OCI-LY7 (cell line): ENCODE data around the gene KRTAP12-2. TPM values are rescaled to one million over a fixed set of nuclear protein-coding genes. Genes with fewer than 3 reads are reported as not detected.

ENCODE experiments used
- BruUV-seq: library from RNA; stranded (reverse); fragments of 400-500 nt; replicated peaks from 2 replicates; lab custom pipeline; 2021; lab: Mats Ljungman, UMichigan
- CTCF ChIA-PET: fragments of 300-600 bp; sonication (Branson Sonifier 250); formaldehyde crosslinking; loops from one replicate; lab custom pipeline; 2022; ENCODE audit warnings: antibody characterized with exemption; ENCODE audit not compliant: unreplicated experiment; lab: Charles Lee
- POLR2A ChIA-PET: fragments of 300-600 bp; sonication (Branson Sonifier 250); formaldehyde crosslinking; loops from one replicate; lab custom pipeline; 2022; ENCODE audit warnings: antibody characterized with exemption; lab: Charles Lee
- DNase-seq: peaks from one replicate; pipeline ENCODE4 v3.0.0-alpha.2; 2015; ENCODE audit warnings: low spot score
- H2AFZ ChIP-seq: fragments of 200-600 bp; sonication (generic), shearing (Covaris generic); 2 replicates; pipeline ENCODE4 v1.6.1; 2014; ENCODE audit warnings: mild to moderate bottlenecking, antibody characterized with exemption, low read length, moderate library complexity
- H3K27ac ChIP-seq: fragments of 200-600 bp; sonication (generic); 2 replicates; pipeline ENCODE4 v1.5.1; 2014; ENCODE audit warnings: mixed run types, low read depth, mild to moderate bottlenecking, moderate library complexity, low read length, inconsistent platforms; ENCODE audit not compliant: poor library complexity, severe bottlenecking
- H3K36me3 ChIP-seq: fragments of 200-600 bp; sonication (generic); 2 replicates; pipeline ENCODE4 v1.6.1; 2014; ENCODE audit warnings: mild to moderate bottlenecking, antibody characterized with exemption, low read length, moderate library complexity, mixed read lengths; ENCODE audit not compliant: insufficient read depth
- H3K4me1 ChIP-seq: fragments of 200-600 bp; sonication (generic); 2 replicates; pipeline ENCODE4 v1.5.1; 2014; ENCODE audit warnings: mild to moderate bottlenecking, low read length; ENCODE audit not compliant: insufficient read depth, poor library complexity, severe bottlenecking
- H3K4me2 ChIP-seq: fragments of 200-600 bp; sonication (generic); 2 replicates; pipeline ENCODE4 v1.6.1; 2014; ENCODE audit warnings: mild to moderate bottlenecking, low read length
- H3K4me3 ChIP-seq: fragments of 200-600 bp; sonication (generic); 2 replicates; pipeline ENCODE4 v1.5.1; 2014; ENCODE audit warnings: mild to moderate bottlenecking, low read depth, low read length; ENCODE audit not compliant: poor library complexity, severe bottlenecking
- H3K79me2 ChIP-seq: fragments of 200-600 bp; sonication (generic); 2 replicates; pipeline ENCODE4 v1.6.1; 2016; ENCODE audit warnings: low read depth, mild to moderate bottlenecking, low read length, moderate library complexity, mixed read lengths; ENCODE audit not compliant: insufficient read depth
- H3K9me2 ChIP-seq: fragments of 200-600 bp; sonication (generic); 2 replicates; pipeline ENCODE4 v1.6.1; 2016; ENCODE audit warnings: mild to moderate bottlenecking, low read length, mixed read lengths; ENCODE audit not compliant: insufficient read depth
- H3K9me3 ChIP-seq: fragments of 200-600 bp; sonication (generic); 2 replicates; pipeline ENCODE4 v1.6.1; 2014; ENCODE audit warnings: mild to moderate bottlenecking, mixed run types, low read length, mixed read lengths
- H4K20me1 ChIP-seq: fragments of 200-600 bp; sonication (generic); 2 replicates; pipeline ENCODE4 v1.6.1; 2014; ENCODE audit warnings: mild to moderate bottlenecking, antibody characterized with exemption, low read length, moderate library complexity, mixed read lengths; ENCODE audit not compliant: insufficient read depth
- CTCF ChIP-seq: fragments of 200-600 bp; sonication (generic); conservative IDR thresholded peaks from 2 replicates; pipeline ENCODE4 v1.5.1; 2014; ENCODE audit warnings: mild to moderate bottlenecking, antibody characterized with exemption, low read length, moderate library complexity, mixed read lengths
- EZH2phosphoT487 ChIP-seq: fragments of 200-600 bp; sonication (generic); IDR thresholded peaks from 2 replicates; pipeline ENCODE4 v1.6.1; 2018; ENCODE audit warnings: low read depth, borderline replicate concordance, mild to moderate bottlenecking, mixed run types, antibody characterized with exemption, low read length, moderate library complexity, mixed read lengths
- intact Hi-C: fragments of 100-400 bp; cut with micrococcal nuclease; formaldehyde crosslinking; loops from one replicate; pipeline ENCODE4 v1.10.0; 2022; ENCODE audit not compliant: unreplicated experiment
- total RNA-seq, 2 experiments: library from RNA; depleted of rRNA in 1 of 2; stranded (reverse); fragments of >200 nt in 1 of 2; shearing (Covaris generic) in 1 of 2; gene quantifications; 2 replicates each; pipeline ENCODE4 v1.2.3, GENCODE V29; 2014 to 2022

Gene KRTAP12-2
- total RNA-seq, 2 experiments from 2014 or later, result not detected

GRCh38 chr21:44713130-44713529 lies 46.4 kb upstream of the KRTAP12-2 start:
- POLR2A ChIA-PET, result no interaction called here

GRCh38 chr21:44712203-44713028 lies 45.7 kb upstream of the KRTAP12-2 start:
- H3K79me2 ChIP-seq, result no peaks in the 10 kb centered on the region
- no peaks in the 10 kb centered on the region for H3K36me3 ChIP-seq
- ChIA-PET POLR2A (no interaction called here), CTCF (no interaction called here)
- intact Hi-C loops, result no loop called here
- H3K9me3 ChIP-seq, result no peaks in the 10 kb centered on the region
- no peak overlapping the region for H2AFZ ChIP-seq
- no peak overlapping the region for H3K27ac ChIP-seq
- no peak overlapping the region for H3K4me3 ChIP-seq
- H3K9me2 ChIP-seq, result no peaks in the 10 kb centered on the region
- no peaks in the 10 kb centered on the region for H3K4me1 ChIP-seq
- no peak overlapping the region for H3K4me2 ChIP-seq
- no peak for DNase-seq
- no TSS peak for BruUV-seq
- TF ChIP-seq CTCF, result no peak
- TF ChIP-seq EZH2phosphoT487, result no peak
- H4K20me1 ChIP-seq, result no peaks in the 10 kb centered on the region

More at GRCh38 chr21:44713130-44713529, 46.4 kb upstream of the KRTAP12-2 start:
- no peak overlapping the region for H3K27ac ChIP-seq
- no peaks in the 10 kb centered on the region for H3K4me1 ChIP-seq
- no peaks in the 10 kb centered on the region for H3K79me2 ChIP-seq
- intact Hi-C loops, result no loop called here
- no peak overlapping the region for H2AFZ ChIP-seq
- no peak overlapping the region for H3K4me3 ChIP-seq
- CTCF ChIA-PET, result no interaction called here
- DNase-seq, result no peak
- no peaks in the 10 kb centered on the region for H4K20me1 ChIP-seq
- TF ChIP-seq CTCF (no peak), EZH2phosphoT487 (no peak)
- no TSS peak for BruUV-seq
- no peaks in the 10 kb centered on the region for H3K9me2 ChIP-seq
- no peaks in the 10 kb centered on the region for H3K36me3 ChIP-seq
- H3K4me2 ChIP-seq, result no peak overlapping the region
- no peaks in the 10 kb centered on the region for H3K9me3 ChIP-seq
